MM.1S (cell line): ENCODE measurements around the gene METTL9.

Experiments
- CTCF ChIP-seq: fragments of 300-600 bp; sonication (generic); IDR thresholded peaks from 2 replicates; pipeline ENCODE4 v1.5.1; 2016; ENCODE audit warnings: antibody characterized with exemption, low read length, mixed read lengths
- EZH2 ChIP-seq: fragments of 300-600 bp; sonication (generic); optimal IDR thresholded peaks from 2 replicates; pipeline ENCODE3; 2017; ENCODE audit warnings: low read depth, mild to moderate bottlenecking, antibody characterized with exemption, low read length, mixed read lengths
- EZH2phosphoT487 ChIP-seq: fragments of 300-600 bp; sonication (generic); IDR thresholded peaks from 2 replicates; pipeline ENCODE4 v1.6.1; 2018; ENCODE audit warnings: antibody characterized with exemption, low read length

GRCh38 chr16:21618281-21618680 lies 18.9 kb downstream of the METTL9 start:
- TF ChIP-seq CTCF, result no peak
- no peak for TF ChIP-seq EZH2
- TF ChIP-seq EZH2phosphoT487, result no peak
